Neural progenitor cell (in vitro differentiated cells): ENCODE data around the gene FAAP100. TPM values are rescaled to one million over a fixed set of nuclear protein-coding genes. Genes with fewer than 3 reads are reported as not detected.

Experiments
- DNase-seq: peaks from one replicate; pipeline ENCODE4 v3.0.0-alpha.2; 2016; ENCODE audit warnings: low spot score
- H2AFZ ChIP-seq: fragments of 200-600 bp; sonication (generic); replicated peaks from 2 replicates; pipeline ENCODE4 v1.6.1; 2016; ENCODE audit warnings: antibody characterized with exemption
- H3F3A ChIP-seq: fragments of 200-600 bp; sonication (generic); 2 replicates; pipeline ENCODE4 v1.6.1; 2016; ENCODE audit warnings: antibody characterized with exemption, low read depth
- H3K27ac ChIP-seq: fragments of 200-600 bp; sonication (generic); 2 replicates; pipeline ENCODE4 v1.5.1; 2016; ENCODE audit warnings: mild to moderate bottlenecking
- H3K27me3 ChIP-seq: fragments of 200-600 bp; sonication (generic); 2 replicates; pipeline ENCODE4 v1.6.1; 2016; ENCODE audit warnings: mild to moderate bottlenecking, moderate library complexity
- H3K36me3 ChIP-seq: fragments of 200-600 bp; sonication (generic); 2 replicates; pipeline ENCODE4 v1.5.1; 2016
- H3K4me1 ChIP-seq: fragments of 200-600 bp; sonication (generic); 2 replicates; pipeline ENCODE4 v1.6.1; 2016; ENCODE audit warnings: mixed run types
- H3K4me2 ChIP-seq: fragments of 200-600 bp; sonication (generic); 2 replicates; pipeline ENCODE4 v1.6.1; 2016
- H3K4me3 ChIP-seq: fragments of 200-600 bp; sonication (generic); 2 replicates; pipeline ENCODE4 v1.5.1; 2016
- H3K79me2 ChIP-seq: fragments of 200-600 bp; sonication (generic); 2 replicates; pipeline ENCODE4 v1.6.1; 2016; ENCODE audit warnings: low read depth
- H3K9ac ChIP-seq: fragments of 200-600 bp; sonication (generic); 2 replicates; pipeline ENCODE4 v1.6.1; 2016
- H3K9me3 ChIP-seq: fragments of 200-600 bp; sonication (generic); 2 replicates; pipeline ENCODE4 v1.5.1; 2016; ENCODE audit warnings: low read depth
- H4K20me1 ChIP-seq: fragments of 200-600 bp; sonication (generic); 2 replicates; pipeline ENCODE4 v1.6.1; 2016; ENCODE audit warnings: low read depth
- H3K27ac Mint-ChIP-seq: 3 replicates; pipeline ENCODE4 v1.8.0; 2021; ENCODE audit warnings: mixed read lengths
- H3K27me3 Mint-ChIP-seq: 2 replicates; pipeline ENCODE4 v1.8.0; 2022; ENCODE audit warnings: low read depth, mild to moderate bottlenecking, inconsistent platforms, moderate library complexity, mixed read lengths; ENCODE audit not compliant: insufficient read depth
- H3K36me3 Mint-ChIP-seq: 3 replicates; pipeline ENCODE4 v1.8.0; 2021; ENCODE audit warnings: mixed read lengths
- H3K4me1 Mint-ChIP-seq: 3 replicates; pipeline ENCODE4 v1.8.0; 2021; ENCODE audit warnings: mixed read lengths
- H3K4me3 Mint-ChIP-seq: 3 replicates; pipeline ENCODE4 v1.8.0; 2021; ENCODE audit warnings: mild to moderate bottlenecking, moderate library complexity, mixed read lengths
- H3K9me3 Mint-ChIP-seq: 3 replicates; pipeline ENCODE4 v1.8.0; 2020; ENCODE audit warnings: mixed read lengths
- EZH2 ChIP-seq: fragments of 200-600 bp; sonication (generic); IDR thresholded peaks from 2 replicates; pipeline ENCODE4 v1.6.1; 2017; ENCODE audit warnings: antibody characterized with exemption, mild to moderate bottlenecking, moderate library complexity
- EZH2phosphoT487 ChIP-seq: fragments of 200-600 bp; sonication (generic); IDR thresholded peaks from 2 replicates; pipeline ENCODE4 v1.6.1; 2017; ENCODE audit warnings: antibody characterized with exemption
- total RNA-seq: library from RNA; depleted of rRNA; stranded (reverse); fragments of >200 nt; gene quantifications from 2 replicates; pipeline ENCODE4 v1.2.3, GENCODE V29; 2015; ENCODE audit warnings: low replicate concordance
- TF ChIP-seq, protein P1 (sequence below): fragments of 200-600 bp; sonication (generic); IDR thresholded peaks from 2 replicates; pipeline ENCODE4 v1.5.1; 2017; ENCODE audit warnings: antibody characterized with exemption, mild to moderate bottlenecking

Gene FAAP100
- total RNA-seq, 1 donor from 2014 or later, result 9.7 TPM

DNA sequence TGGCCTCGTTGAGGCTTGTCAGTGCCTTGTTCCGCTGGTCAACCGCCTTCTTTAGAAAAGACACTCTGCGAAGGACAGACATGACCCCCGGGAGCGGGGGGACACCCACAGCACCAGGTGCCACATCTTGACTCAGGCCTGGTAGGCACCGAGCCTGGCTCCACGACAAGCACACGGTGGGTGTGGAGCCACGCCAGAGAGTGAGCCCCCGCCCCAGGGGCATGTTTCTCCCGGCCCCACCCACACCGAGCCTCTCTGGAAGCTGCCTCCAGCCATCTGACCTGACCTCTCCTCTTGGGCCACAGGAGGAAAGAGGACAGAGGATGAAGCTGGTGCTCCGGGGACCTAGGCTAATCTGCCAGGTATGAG, 4.6 kb downstream of the FAAP100 start:
- Histone ChIP-seq H2AFZ (no peak overlapping the region), H3K9me3 (no peaks in the 10 kb centered on the region), H3K9ac (no peak overlapping the region), H3K4me3 (no peak overlapping the region), H4K20me1 (peaks cover 6% of the 10 kb centered on the region), H3K4me2 (no peak overlapping the region), H3K4me1 (peaks cover 5% of the 10 kb centered on the region), H3F3A (peaks cover 3% of the 10 kb centered on the region), H3K79me2 (peaks cover 15% of the 10 kb centered on the region), H3K27ac (no peak overlapping the region), H3K27me3 (no peaks in the 10 kb centered on the region), H3K36me3 (no peaks in the 10 kb centered on the region)
- Mint-ChIP-seq H3K4me1 (peaks cover 17% of the 10 kb centered on the region), H3K27me3 (peaks cover 3% of the 10 kb centered on the region), H3K36me3 (peaks cover 11% of the 10 kb centered on the region), H3K4me3 (no peak overlapping the region), H3K9me3 (no peaks in the 10 kb centered on the region), H3K27ac (no peak overlapping the region)
- DNase-seq, result no peak
- TF ChIP-seq EZH2 (no peak), EZH2phosphoT487 (no peak)
- TF ChIP-seq, protein P1, sequence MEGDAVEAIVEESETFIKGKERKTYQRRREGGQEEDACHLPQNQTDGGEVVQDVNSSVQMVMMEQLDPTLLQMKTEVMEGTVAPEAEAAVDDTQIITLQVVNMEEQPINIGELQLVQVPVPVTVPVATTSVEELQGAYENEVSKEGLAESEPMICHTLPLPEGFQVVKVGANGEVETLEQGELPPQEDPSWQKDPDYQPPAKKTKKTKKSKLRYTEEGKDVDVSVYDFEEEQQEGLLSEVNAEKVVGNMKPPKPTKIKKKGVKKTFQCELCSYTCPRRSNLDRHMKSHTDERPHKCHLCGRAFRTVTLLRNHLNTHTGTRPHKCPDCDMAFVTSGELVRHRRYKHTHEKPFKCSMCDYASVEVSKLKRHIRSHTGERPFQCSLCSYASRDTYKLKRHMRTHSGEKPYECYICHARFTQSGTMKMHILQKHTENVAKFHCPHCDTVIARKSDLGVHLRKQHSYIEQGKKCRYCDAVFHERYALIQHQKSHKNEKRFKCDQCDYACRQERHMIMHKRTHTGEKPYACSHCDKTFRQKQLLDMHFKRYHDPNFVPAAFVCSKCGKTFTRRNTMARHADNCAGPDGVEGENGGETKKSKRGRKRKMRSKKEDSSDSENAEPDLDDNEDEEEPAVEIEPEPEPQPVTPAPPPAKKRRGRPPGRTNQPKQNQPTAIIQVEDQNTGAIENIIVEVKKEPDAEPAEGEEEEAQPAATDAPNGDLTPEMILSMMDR, result no peak

DNA sequence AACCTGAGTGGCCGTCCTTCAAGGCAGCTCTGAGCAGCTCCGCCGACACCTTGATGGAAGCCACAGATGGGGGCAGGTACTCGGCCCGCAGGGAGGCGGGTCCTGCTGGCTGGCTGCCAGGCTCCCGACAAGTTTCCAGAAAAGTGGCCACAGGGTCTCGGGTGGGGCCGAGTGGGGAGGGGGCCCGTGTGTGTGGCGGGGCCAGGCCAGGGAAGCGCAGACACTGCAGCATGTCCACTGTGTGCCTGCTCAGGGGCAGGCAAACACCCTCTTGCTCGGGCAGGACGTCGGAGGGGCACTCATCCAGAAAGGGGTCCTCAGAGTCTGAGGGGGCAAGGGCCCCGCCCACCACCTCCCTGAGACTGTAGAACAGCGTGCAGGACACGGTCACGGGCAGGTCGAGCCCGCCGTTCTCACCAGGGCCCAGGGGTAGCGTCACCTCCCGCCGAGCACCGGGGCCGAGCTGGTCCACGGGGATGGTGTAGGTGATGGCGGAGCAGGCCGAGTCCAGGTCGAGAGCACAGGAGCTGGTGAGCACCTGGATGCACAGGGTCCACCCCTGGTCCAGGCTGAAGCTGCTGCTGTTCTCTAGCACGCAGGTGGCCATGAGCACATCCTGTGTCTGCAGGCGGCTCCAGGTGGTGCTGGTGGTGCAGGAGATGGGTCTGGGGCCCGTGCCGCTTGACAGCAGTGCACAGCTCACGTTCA, 5.1 kb downstream of the FAAP100 start:
- Mint-ChIP-seq H3K27ac (no peak overlapping the region), H3K4me1 (peaks cover 17% of the 10 kb centered on the region), H3K27me3 (peaks cover 3% of the 10 kb centered on the region), H3K4me3 (no peak overlapping the region), H3K36me3 (peaks cover 13% of the 10 kb centered on the region), H3K9me3 (no peaks in the 10 kb centered on the region)
- Histone ChIP-seq H4K20me1 (peaks cover 6% of the 10 kb centered on the region), H3K36me3 (no peaks in the 10 kb centered on the region), H3K27ac (no peak overlapping the region), H3F3A (no peaks in the 10 kb centered on the region), H3K27me3 (no peaks in the 10 kb centered on the region), H2AFZ (no peak overlapping the region), H3K4me1 (peaks cover 5% of the 10 kb centered on the region), H3K4me2 (no peak overlapping the region), H3K9ac (no peak overlapping the region), H3K4me3 (no peak overlapping the region), H3K79me2 (peaks cover 15% of the 10 kb centered on the region), H3K9me3 (no peaks in the 10 kb centered on the region)
- TF ChIP-seq, protein P1, result no peak
- no peak for TF ChIP-seq EZH2
- no peak for TF ChIP-seq EZH2phosphoT487
- DNase-seq, result no peak

DNA sequence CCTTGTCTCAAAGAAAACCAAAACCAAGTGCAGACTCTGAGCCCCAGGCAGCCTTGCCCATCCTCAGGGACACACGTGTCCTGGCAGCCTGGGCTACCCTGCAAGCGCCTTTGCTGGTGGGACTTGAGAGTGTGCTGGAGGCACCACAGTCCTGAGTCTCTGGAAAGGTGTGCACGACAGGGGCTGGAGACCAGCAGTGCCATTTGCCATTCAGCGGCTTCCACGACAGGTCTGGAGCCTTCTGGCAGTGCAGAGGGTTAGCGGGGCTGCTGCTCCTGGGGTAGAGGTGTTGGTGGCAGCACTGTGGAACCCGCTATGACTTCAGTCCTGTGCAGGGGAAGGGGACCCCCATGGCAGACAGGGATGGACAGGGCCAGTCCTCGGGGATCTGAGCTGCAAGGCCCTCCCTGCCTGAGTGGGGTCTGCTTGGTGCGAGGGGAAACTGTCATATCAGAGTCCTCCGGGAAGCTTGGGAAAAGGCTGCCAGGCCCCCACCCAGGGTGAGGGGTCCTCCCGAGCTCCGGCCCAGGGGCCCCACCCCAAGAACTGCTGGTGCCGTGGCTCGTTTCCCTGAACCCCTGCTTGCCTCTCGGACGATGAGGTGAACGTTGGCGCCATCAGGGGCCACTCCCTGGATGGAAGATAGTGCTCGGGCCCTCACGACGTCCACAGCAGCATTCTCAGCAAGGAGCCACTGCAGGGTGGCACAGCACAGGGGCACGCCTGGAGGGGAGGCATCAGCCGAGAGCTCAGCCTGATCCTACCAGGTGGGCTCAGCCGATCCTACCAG, 6.8 kb downstream of the FAAP100 start:
- H3F3A ChIP-seq, result no peaks in the 10 kb centered on the region
- Mint-ChIP-seq H3K36me3 (peaks cover 16% of the 10 kb centered on the region), H3K4me1 (peaks cover 10% of the 10 kb centered on the region), H3K4me3 (no peak overlapping the region), H3K9me3 (no peaks in the 10 kb centered on the region), H3K27me3 (no peaks in the 10 kb centered on the region), H3K27ac (no peak overlapping the region)
- no peak overlapping the region for H3K4me2 ChIP-seq
- H3K4me1 ChIP-seq, result no peaks in the 10 kb centered on the region
- H3K4me3 ChIP-seq, result no peak overlapping the region
- no peak for TF ChIP-seq EZH2phosphoT487
- TF ChIP-seq EZH2, result no peak
- TF ChIP-seq, protein P1, result no peak
- H4K20me1 ChIP-seq, result peaks cover 6% of the 10 kb centered on the region
- no peaks in the 10 kb centered on the region for H3K9me3 ChIP-seq
- no peaks in the 10 kb centered on the region for H3K27me3 ChIP-seq
- H3K27ac ChIP-seq, result no peak overlapping the region
- no peak overlapping the region for H3K9ac ChIP-seq
- H3K36me3 ChIP-seq, result no peaks in the 10 kb centered on the region
- no peak for DNase-seq
- H3K79me2 ChIP-seq, result no peaks in the 10 kb centered on the region
- H2AFZ ChIP-seq, result no peak overlapping the region
